Tibial nerve (tissue), 4 donors: Measurements from ENCODE around the gene P2RY1. TPM values are rescaled to one million over a fixed set of nuclear protein-coding genes. Genes with fewer than 3 reads are reported as not detected.

Source experiments
- DNase-seq, 2 donors: peaks; one replicate each; pipeline ENCODE4 v3.0.0-alpha.2; 2019; ENCODE audit warnings: low spot score in 2 of 2
- H3K27ac ChIP-seq, 4 donors: fragments of 200-600 bp; sonication (generic) in 3 of 4; one replicate each; pipeline ENCODE4 v1.5.1; 2017 to 2019; ENCODE audit warnings: mild to moderate bottlenecking in 1 of 4
- H3K27me3 ChIP-seq, 2 donors: fragments of 200-600 bp; sonication (generic) in 1 of 2; one replicate each; pipeline versions ENCODE4 v1.5.1 to v1.6.0; 2017 to 2019
- H3K36me3 ChIP-seq, 3 donors: fragments of 200-600 bp; sonication (generic); one replicate each; pipeline ENCODE4 v1.5.1; 2018 to 2019
- H3K4me1 ChIP-seq, 4 donors: fragments of 200-600 bp; sonication (generic) in 3 of 4; one replicate each; pipeline ENCODE4 v1.5.1; 2017 to 2019
- H3K4me3 ChIP-seq, 4 donors: fragments of 200-600 bp; sonication (generic) in 3 of 4; one replicate each; pipeline ENCODE4 v1.5.1; 2017 to 2019; ENCODE audit warnings: mild to moderate bottlenecking in 1 of 4, moderate library complexity in 1 of 4
- H3K9me3 ChIP-seq, 4 donors: fragments of 200-600 bp; sonication (generic) in 3 of 4; one replicate each; pipeline ENCODE4 v1.5.1; 2017 to 2019
- CTCF ChIP-seq, 5 experiments: fragments of 200-600 bp in 3 of 5; fragments of 450-650 bp in 2 of 5; sonication (generic) in 3 of 5; IDR thresholded peaks; one replicate each; pipeline ENCODE4 v1.5.1; 2016 to 2019; ENCODE audit warnings: antibody characterized with exemption in 5 of 5, mild to moderate bottlenecking in 3 of 5, moderate library complexity in 2 of 5
- EP300 ChIP-seq, 2 donors: sonication (generic); formaldehyde crosslinking; IDR thresholded peaks; one replicate each; pipeline ENCODE4 v1.6.1; 2017; ENCODE audit warnings: antibody characterized with exemption in 2 of 2, mild to moderate bottlenecking in 1 of 2
- POLR2A ChIP-seq, 2 donors: fragments of 450-650 bp; IDR thresholded peaks; one replicate each; pipeline ENCODE4 v1.6.1; 2017; ENCODE audit warnings: antibody characterized with exemption in 2 of 2, mild to moderate bottlenecking in 2 of 2, moderate library complexity in 2 of 2
- WGBS, 2 donors: methylation state at CpG; one replicate each; pipeline ENCODE4 v1.1.5; 2018; 5-methylcytosine and 5-hydroxymethylcytosine counted together
- total RNA-seq, 4 donors: library from RNA; depleted of rRNA; stranded (reverse); fragments of >200 nt; gene quantifications; one replicate each; pipeline ENCODE4 v1.1.0, GENCODE V29; 2016

P2RY1 gene, protein sequence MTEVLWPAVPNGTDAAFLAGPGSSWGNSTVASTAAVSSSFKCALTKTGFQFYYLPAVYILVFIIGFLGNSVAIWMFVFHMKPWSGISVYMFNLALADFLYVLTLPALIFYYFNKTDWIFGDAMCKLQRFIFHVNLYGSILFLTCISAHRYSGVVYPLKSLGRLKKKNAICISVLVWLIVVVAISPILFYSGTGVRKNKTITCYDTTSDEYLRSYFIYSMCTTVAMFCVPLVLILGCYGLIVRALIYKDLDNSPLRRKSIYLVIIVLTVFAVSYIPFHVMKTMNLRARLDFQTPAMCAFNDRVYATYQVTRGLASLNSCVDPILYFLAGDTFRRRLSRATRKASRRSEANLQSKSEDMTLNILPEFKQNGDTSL
- 1 to 10 TPM; 6.7 to 8.4 (median 7.9) TPM for total RNA-seq

GRCh38 chr3:152834776-152835600 lies at the start of gene P2RY1:
TSS of gene P2RY1 (plus strand) at chr3:152835131. CDS start at chr3:152835783, 652 bp downstream.
- 0% methylated on average over 37 to 48 of the region's 81 CpGs for WGBS, 2 donors
- peak within 1 kb of the TSS; percentile 45 to 88 (median 83) for H3K27ac ChIP-seq

DNA sequence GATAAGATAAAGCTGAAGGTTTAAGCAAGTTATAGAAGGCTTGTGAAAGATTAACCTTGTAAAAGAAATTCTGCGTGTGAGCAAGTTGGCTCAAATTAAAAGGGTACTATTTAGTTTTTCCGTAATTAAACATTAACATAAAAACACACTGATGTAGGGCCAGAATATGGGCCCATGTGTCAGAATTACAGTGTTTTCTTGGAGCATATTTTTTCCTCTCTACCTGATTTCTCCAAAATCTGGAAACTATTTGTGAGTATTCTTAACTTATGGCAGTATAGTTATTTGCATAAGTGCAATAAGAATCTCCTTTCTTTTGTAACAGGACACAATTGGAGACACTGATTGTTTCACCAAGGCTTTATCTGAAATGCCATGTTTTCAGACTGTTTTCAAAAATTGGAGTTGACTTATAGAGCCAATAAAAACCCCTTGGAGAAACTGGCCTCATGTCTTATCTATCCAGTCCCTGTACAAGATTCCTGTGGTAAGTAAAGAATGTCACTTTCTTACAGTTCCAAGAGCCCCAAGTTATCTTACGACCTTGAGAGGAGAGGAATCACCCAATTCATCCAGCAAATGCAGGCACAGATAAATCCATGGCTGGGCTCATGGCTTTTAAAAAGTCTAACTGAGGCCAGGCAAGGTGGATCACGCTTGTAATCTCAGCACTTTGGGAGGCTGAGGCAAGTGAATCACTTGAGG lies 47.8 kb upstream of the P2RY1 start:
- Histone ChIP-seq H3K36me3 (no peaks in the 10 kb centered on the region), H3K27me3 (no peaks in the 10 kb centered on the region), H3K4me1 (no peaks in the 10 kb centered on the region), H3K27ac (no peak overlapping the region), H3K9me3 (no peaks in the 10 kb centered on the region), H3K4me3 (no peak overlapping the region)
- WGBS, 2 donors = 71 to 75% methylated on average over 4 of the region's 4 CpGs
- no peak for TF ChIP-seq EP300 (IDR thresholded peaks at IDR 0.05)
- no peak for TF ChIP-seq CTCF (IDR thresholded peaks at IDR 0.05)
- TF ChIP-seq POLR2A (IDR thresholded peaks at IDR 0.05) = no peak
- DNase-seq = no peak

More at GRCh38 chr3:152834776-152835600, at the start of gene P2RY1:
- TF ChIP-seq EP300 (IDR thresholded peaks at IDR 0.05) (peak in 1 of 2 donors; percentile 88), CTCF (IDR thresholded peaks at IDR 0.05) (peak in 4 of 5 experiments; percentile 28 to 34 (median 32)), POLR2A (IDR thresholded peaks at IDR 0.05) (peak in 1 of 2 donors; percentile 33)
- Histone ChIP-seq H3K27me3 (no peaks in the 10 kb centered on the region), H3K36me3 (no peaks in the 10 kb centered on the region), H3K9me3 (no peaks in the 10 kb centered on the region), H3K4me3 (peak within 1 kb of the TSS; percentile 63 to 94 (median 81)), H3K4me1 (peaks cover 0 to 38% (median 3%) of the 10 kb centered on the region in 4 donors)
- DNase-seq = peak; percentile 21 to 32

GRCh38 chr3:152790651-152791387 lies 44.1 kb upstream of the P2RY1 start:
- TF ChIP-seq EP300 (IDR thresholded peaks at IDR 0.05) = no peak
- no peak for TF ChIP-seq POLR2A (IDR thresholded peaks at IDR 0.05)
- no peak for TF ChIP-seq CTCF (IDR thresholded peaks at IDR 0.05)
- no peaks in the 10 kb centered on the region for H3K4me1 ChIP-seq
- no peak overlapping the region for H3K27ac ChIP-seq
- WGBS, 2 donors = 78 to 79% methylated on average over 5 of the region's 5 CpGs
- H3K4me3 ChIP-seq = no peak overlapping the region
- H3K9me3 ChIP-seq = no peaks in the 10 kb centered on the region
- no peaks in the 10 kb centered on the region for H3K27me3 ChIP-seq
- DNase-seq = no peak
- no peaks in the 10 kb centered on the region for H3K36me3 ChIP-seq

DNA sequence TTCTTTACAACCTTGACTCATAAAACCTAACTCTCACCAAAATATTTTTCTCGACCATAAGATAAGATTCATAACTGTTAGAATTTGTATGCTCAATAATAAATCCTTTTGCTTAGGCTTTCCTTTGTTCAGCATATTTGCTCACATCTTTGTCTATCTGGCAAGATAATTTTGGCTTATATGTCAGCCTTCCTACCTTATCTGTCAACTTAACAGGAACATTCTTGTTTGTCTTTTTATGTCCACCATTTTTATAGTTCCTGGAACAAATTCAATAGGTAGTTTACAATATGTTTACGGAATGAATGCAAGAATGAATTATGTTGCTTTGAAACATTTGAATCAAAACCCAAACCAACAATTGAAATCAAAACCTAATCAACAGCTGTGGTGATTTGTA lies 41.0 kb upstream of the P2RY1 start:
- H3K36me3 ChIP-seq = no peaks in the 10 kb centered on the region
- H3K9me3 ChIP-seq = no peaks in the 10 kb centered on the region
- no peaks in the 10 kb centered on the region for H3K27me3 ChIP-seq
- H3K27ac ChIP-seq = no peak overlapping the region
- H3K4me3 ChIP-seq = no peak overlapping the region
- DNase-seq = no peak
- WGBS, 2 donors = 93 to 96% methylated on average over 2 of the region's 2 CpGs
- TF ChIP-seq EP300 (IDR thresholded peaks at IDR 0.05) = no peak
- no peaks in the 10 kb centered on the region for H3K4me1 ChIP-seq
